Neural cell (in vitro differentiated cells): Measurements from ENCODE around the gene ATL2. TPM values are rescaled to one million over a fixed set of nuclear protein-coding genes. Genes with fewer than 3 reads are reported as not detected.

ENCODE experiments used
- H2AFZ ChIP-seq: fragments of 200-600, 300-800 bp; sonication (generic), shearing (Covaris generic); 2 replicates; pipeline ENCODE4 v1.6.0; 2014; ENCODE audit warnings: low read depth, mild to moderate bottlenecking, antibody characterized with exemption, low read length, moderate library complexity
- H3F3A ChIP-seq: fragments of 200-600 bp; shearing (Covaris generic); 2 replicates; pipeline ENCODE4 v1.6.1; 2016; ENCODE audit warnings: mild to moderate bottlenecking, moderate library complexity, mixed read lengths, antibody characterized with exemption, low read length; ENCODE audit not compliant: insufficient read depth, poor library complexity, severe bottlenecking
- H3K27ac ChIP-seq: fragments of 200-600, 300-800 bp; sonication (generic), shearing (Covaris generic); 2 replicates; pipeline ENCODE4 v1.5.1; 2014; ENCODE audit warnings: mild to moderate bottlenecking, low read length, moderate library complexity
- H3K27me3 ChIP-seq: fragments of 300-800, 200-600 bp; sonication (generic), shearing (Covaris generic); 2 replicates; pipeline ENCODE4 v1.6.0; 2014; ENCODE audit warnings: mild to moderate bottlenecking, low read depth, low read length, moderate library complexity; ENCODE audit not compliant: insufficient read depth
- H3K36me3 ChIP-seq: fragments of 300-800, 200-600 bp; sonication (generic), shearing (Covaris generic); 2 replicates; pipeline ENCODE4 v1.5.1; 2014; ENCODE audit warnings: mild to moderate bottlenecking, antibody characterized with exemption, low read length, moderate library complexity; ENCODE audit not compliant: insufficient read depth
- H3K4me2 ChIP-seq: fragments of 300-800, 200-600 bp; sonication (generic), shearing (Covaris generic); 2 replicates; pipeline ENCODE4 v1.6.0; 2014; ENCODE audit warnings: mild to moderate bottlenecking, low read length
- H3K4me3 ChIP-seq: fragments of 300-800, 200-600 bp; sonication (generic), shearing (Covaris generic); 2 replicates; pipeline ENCODE4 v1.5.1; 2014; ENCODE audit warnings: mild to moderate bottlenecking, low read length, moderate library complexity
- H3K79me2 ChIP-seq: fragments of 200-600 bp; shearing (Covaris generic); replicated peaks from 2 replicates; pipeline ENCODE4 v1.6.0; 2014; ENCODE audit warnings: mild to moderate bottlenecking, low read length, moderate library complexity; ENCODE audit not compliant: insufficient read depth
- H3K9ac ChIP-seq: fragments of 300-800, 200-600 bp; sonication (generic), shearing (Covaris generic); 2 replicates; pipeline ENCODE4 v1.6.1; 2016; ENCODE audit warnings: mild to moderate bottlenecking, low read length, mixed read lengths
- H3K9me2 ChIP-seq: fragments of 200-600 bp; shearing (Covaris generic); 2 replicates; pipeline ENCODE4 v1.6.1; 2016; ENCODE audit warnings: mild to moderate bottlenecking, low read length, mixed read lengths; ENCODE audit not compliant: insufficient read depth
- H3K9me3 ChIP-seq: fragments of 200-600, 300-800 bp; sonication (generic), shearing (Covaris generic); 2 replicates; pipeline ENCODE4 v1.6.1; 2016; ENCODE audit warnings: mild to moderate bottlenecking, mixed run types, low read length, moderate library complexity, mixed read lengths
- H4K20me1 ChIP-seq: fragments of 200-600 bp; shearing (Covaris generic); 2 replicates; pipeline ENCODE4 v1.6.1; 2016; ENCODE audit warnings: mild to moderate bottlenecking, mixed run types; ENCODE audit not compliant: insufficient read depth
- EP300 ChIP-seq: fragments of 450-650 bp; conservative IDR thresholded peaks from 2 replicates; pipeline ENCODE4 v1.6.1; 2014; ENCODE audit warnings: antibody characterized with exemption, mild to moderate bottlenecking, moderate library complexity; ENCODE audit not compliant: poor library complexity, severe bottlenecking
- EZH2 ChIP-seq: fragments of 200-600, 300-800 bp; shearing (Covaris generic), sonication (generic); IDR thresholded peaks from 2 replicates; pipeline ENCODE4 v1.6.1; 2014; ENCODE audit warnings: antibody characterized with exemption, low read length, borderline replicate concordance, mild to moderate bottlenecking; ENCODE audit not compliant: insufficient read depth, poor library complexity, severe bottlenecking
- MXI1 ChIP-seq: fragments of 450-650 bp; conservative IDR thresholded peaks from 2 replicates; pipeline ENCODE4 v1.6.1; 2014; ENCODE audit warnings: antibody characterized with exemption, mild to moderate bottlenecking; ENCODE audit not compliant: poor library complexity, severe bottlenecking
- POLR2AphosphoS5 ChIP-seq: IDR thresholded peaks from 2 replicates; pipeline ENCODE4 v1.6.1; 2012
- RAD21 ChIP-seq: fragments of 450-650 bp; conservative IDR thresholded peaks from 2 replicates; pipeline ENCODE4 v1.6.1; 2014; ENCODE audit warnings: antibody characterized with exemption, mild to moderate bottlenecking, moderate library complexity
- SMC3 ChIP-seq: fragments of 450-650 bp; conservative IDR thresholded peaks from 2 replicates; pipeline ENCODE4 v1.6.1; 2014; ENCODE audit warnings: antibody characterized with exemption, mild to moderate bottlenecking, moderate library complexity; ENCODE audit not compliant: poor library complexity
- TAF1 ChIP-seq: IDR thresholded peaks from 2 replicates; pipeline ENCODE4 v1.6.1; 2012; ENCODE audit warnings: low read depth
- polyA plus RNA-seq: library from polyadenylated mRNA; depleted of rRNA; stranded (reverse); fragments of >200 nt; gene quantifications from 2 replicates; pipeline ENCODE4 v1.2.3, GENCODE V29; 2014
- TF ChIP-seq, protein P1 (sequence below): IDR thresholded peaks from 2 replicates; pipeline ENCODE4 v1.6.1; 2012; ENCODE audit warnings: borderline replicate concordance
- TF ChIP-seq, protein P2 (sequence below): fragments of 450-650 bp; IDR thresholded peaks from 2 replicates; pipeline ENCODE4 v1.5.1; 2014; ENCODE audit warnings: antibody characterized with exemption, mild to moderate bottlenecking, moderate library complexity; ENCODE audit not compliant: poor library complexity, severe bottlenecking

ATL2 gene
- polyA plus RNA-seq, 1 donor from 2014 or later: 66.8 TPM

DNA sequence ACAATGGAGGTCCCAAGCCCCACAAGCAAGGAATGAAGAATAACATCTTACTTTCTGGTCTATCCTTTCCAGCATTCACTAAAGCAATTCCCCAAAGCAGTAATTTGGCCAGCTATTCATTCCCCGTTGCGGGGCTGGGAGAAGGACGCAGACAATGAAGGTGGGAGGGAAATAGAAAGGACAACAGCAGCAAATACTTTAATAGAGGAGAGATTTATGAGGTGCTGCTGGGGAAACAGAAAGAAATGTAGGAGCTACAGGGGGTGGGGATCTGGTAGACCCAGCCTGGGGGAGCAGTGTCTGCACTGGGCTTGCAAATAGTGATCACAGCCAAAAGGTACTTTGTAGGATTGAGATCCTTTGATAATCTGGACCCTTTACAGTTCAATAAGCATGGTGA lies 13.9 kb upstream of the ATL2 start:
- Histone ChIP-seq H3K9ac (no peak overlapping the region), H3K27ac (no peak overlapping the region), H4K20me1 (no peaks in the 10 kb centered on the region), H3K4me2 (no peak overlapping the region), H3K36me3 (no peaks in the 10 kb centered on the region), H2AFZ (no peak overlapping the region), H3F3A (no peaks in the 10 kb centered on the region), H3K9me2 (no peaks in the 10 kb centered on the region), H3K79me2 (no peaks in the 10 kb centered on the region), H3K27me3 (no peaks in the 10 kb centered on the region), H3K4me3 (no peak overlapping the region), H3K9me3 (no peaks in the 10 kb centered on the region)
- TF ChIP-seq EZH2 (no peak), EP300 (no peak), RAD21 (no peak), TAF1 (no peak), SMC3 (no peak), MXI1 (no peak), POLR2AphosphoS5 (no peak)
- TF ChIP-seq, protein P1, sequence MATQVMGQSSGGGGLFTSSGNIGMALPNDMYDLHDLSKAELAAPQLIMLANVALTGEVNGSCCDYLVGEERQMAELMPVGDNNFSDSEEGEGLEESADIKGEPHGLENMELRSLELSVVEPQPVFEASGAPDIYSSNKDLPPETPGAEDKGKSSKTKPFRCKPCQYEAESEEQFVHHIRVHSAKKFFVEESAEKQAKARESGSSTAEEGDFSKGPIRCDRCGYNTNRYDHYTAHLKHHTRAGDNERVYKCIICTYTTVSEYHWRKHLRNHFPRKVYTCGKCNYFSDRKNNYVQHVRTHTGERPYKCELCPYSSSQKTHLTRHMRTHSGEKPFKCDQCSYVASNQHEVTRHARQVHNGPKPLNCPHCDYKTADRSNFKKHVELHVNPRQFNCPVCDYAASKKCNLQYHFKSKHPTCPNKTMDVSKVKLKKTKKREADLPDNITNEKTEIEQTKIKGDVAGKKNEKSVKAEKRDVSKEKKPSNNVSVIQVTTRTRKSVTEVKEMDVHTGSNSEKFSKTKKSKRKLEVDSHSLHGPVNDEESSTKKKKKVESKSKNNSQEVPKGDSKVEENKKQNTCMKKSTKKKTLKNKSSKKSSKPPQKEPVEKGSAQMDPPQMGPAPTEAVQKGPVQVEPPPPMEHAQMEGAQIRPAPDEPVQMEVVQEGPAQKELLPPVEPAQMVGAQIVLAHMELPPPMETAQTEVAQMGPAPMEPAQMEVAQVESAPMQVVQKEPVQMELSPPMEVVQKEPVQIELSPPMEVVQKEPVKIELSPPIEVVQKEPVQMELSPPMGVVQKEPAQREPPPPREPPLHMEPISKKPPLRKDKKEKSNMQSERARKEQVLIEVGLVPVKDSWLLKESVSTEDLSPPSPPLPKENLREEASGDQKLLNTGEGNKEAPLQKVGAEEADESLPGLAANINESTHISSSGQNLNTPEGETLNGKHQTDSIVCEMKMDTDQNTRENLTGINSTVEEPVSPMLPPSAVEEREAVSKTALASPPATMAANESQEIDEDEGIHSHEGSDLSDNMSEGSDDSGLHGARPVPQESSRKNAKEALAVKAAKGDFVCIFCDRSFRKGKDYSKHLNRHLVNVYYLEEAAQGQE: no peak
- TF ChIP-seq, protein P2, sequence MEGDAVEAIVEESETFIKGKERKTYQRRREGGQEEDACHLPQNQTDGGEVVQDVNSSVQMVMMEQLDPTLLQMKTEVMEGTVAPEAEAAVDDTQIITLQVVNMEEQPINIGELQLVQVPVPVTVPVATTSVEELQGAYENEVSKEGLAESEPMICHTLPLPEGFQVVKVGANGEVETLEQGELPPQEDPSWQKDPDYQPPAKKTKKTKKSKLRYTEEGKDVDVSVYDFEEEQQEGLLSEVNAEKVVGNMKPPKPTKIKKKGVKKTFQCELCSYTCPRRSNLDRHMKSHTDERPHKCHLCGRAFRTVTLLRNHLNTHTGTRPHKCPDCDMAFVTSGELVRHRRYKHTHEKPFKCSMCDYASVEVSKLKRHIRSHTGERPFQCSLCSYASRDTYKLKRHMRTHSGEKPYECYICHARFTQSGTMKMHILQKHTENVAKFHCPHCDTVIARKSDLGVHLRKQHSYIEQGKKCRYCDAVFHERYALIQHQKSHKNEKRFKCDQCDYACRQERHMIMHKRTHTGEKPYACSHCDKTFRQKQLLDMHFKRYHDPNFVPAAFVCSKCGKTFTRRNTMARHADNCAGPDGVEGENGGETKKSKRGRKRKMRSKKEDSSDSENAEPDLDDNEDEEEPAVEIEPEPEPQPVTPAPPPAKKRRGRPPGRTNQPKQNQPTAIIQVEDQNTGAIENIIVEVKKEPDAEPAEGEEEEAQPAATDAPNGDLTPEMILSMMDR: no peak

DNA sequence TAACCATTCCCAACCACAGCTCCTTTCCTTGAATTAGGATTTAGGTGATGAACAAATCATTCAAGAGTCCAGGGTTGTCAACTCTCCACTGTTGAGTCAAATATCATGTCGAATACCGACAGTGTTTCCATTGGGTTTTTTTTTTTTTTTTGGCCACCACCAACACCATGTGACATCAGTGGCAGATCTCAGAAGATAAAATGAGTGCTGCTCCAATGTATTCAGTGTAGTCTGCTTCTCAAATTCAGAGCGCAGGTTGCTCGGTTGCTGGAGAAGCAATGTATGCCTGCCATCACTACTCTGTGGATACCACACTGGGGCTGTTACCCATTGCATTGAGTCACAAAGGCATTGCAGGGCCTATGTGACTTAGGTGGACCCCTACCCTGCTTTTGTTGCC lies 10.8 kb upstream of the ATL2 start:
- Histone ChIP-seq H3K36me3 (no peaks in the 10 kb centered on the region), H3K9me2 (no peaks in the 10 kb centered on the region), H3K4me3 (no peak overlapping the region), H3K27ac (no peak overlapping the region), H4K20me1 (no peaks in the 10 kb centered on the region), H2AFZ (no peak overlapping the region), H3K79me2 (no peaks in the 10 kb centered on the region), H3K9me3 (no peaks in the 10 kb centered on the region), H3K27me3 (no peaks in the 10 kb centered on the region), H3F3A (no peaks in the 10 kb centered on the region), H3K9ac (no peak overlapping the region), H3K4me2 (no peak overlapping the region)
- TF ChIP-seq, protein P1: no peak
